DOHH2 (cell line): ENCODE measurements around the gene MMP2.

Experiments
- EZH2phosphoT487 ChIP-seq: fragments of 200-600 bp; sonication (generic); IDR thresholded peaks from 2 replicates; pipeline ENCODE4 v1.6.1; 2017; ENCODE audit warnings: borderline replicate concordance, mild to moderate bottlenecking, antibody characterized with exemption, low read length, moderate library complexity, mixed read lengths
- TF ChIP-seq, protein P1 (sequence below): fragments of 200-600 bp; sonication (generic); IDR thresholded peaks from one replicate; pipeline ENCODE4 v1.5.1; 2014; ENCODE audit warnings: antibody characterized with exemption, mild to moderate bottlenecking, low read depth, low read length; ENCODE audit not compliant: poor library complexity, severe bottlenecking

DNA sequence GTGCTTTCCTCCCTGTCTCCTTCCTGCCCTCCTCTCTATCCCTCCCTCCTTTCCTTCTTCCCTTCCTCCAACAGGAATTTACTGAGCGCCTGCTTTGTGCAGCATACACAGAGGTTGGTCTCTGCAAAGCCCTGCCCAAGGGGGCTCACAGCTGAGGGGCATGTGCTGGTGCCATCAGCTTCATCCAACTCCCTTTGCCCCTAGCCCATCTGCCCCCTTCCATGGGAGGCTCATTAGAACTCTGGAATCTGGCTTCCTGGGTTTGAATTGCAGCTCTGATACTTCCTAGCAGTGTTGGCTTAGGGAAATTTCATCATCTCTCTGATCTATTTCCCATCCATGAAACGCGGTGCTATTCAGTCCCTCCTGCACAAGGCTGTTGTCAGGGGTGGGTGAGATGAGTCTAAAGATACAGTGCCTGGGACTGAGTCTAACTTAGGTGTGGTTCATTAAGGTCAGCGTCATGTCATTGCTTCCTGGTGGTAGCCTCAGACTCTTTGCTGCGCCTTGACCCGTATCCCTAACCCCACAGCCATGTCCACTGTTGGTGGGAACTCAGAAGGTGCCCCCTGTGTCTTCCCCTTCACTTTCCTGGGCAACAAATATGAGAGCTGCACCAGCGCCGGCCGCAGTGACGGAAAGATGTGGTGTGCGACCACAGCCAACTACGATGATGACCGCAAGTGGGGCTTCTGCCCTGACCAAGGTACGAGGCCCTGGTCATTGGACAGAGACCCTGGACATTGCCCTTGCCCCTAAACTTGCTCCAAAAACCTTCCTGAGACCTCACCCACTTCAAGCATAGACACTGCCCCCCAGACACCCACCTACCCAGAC, 10.3 kb downstream of the MMP2 start:
- TF ChIP-seq, protein P1, sequence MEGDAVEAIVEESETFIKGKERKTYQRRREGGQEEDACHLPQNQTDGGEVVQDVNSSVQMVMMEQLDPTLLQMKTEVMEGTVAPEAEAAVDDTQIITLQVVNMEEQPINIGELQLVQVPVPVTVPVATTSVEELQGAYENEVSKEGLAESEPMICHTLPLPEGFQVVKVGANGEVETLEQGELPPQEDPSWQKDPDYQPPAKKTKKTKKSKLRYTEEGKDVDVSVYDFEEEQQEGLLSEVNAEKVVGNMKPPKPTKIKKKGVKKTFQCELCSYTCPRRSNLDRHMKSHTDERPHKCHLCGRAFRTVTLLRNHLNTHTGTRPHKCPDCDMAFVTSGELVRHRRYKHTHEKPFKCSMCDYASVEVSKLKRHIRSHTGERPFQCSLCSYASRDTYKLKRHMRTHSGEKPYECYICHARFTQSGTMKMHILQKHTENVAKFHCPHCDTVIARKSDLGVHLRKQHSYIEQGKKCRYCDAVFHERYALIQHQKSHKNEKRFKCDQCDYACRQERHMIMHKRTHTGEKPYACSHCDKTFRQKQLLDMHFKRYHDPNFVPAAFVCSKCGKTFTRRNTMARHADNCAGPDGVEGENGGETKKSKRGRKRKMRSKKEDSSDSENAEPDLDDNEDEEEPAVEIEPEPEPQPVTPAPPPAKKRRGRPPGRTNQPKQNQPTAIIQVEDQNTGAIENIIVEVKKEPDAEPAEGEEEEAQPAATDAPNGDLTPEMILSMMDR, result no peak
- TF ChIP-seq EZH2phosphoT487, result no peak
